Liver (tissue), 9 donors: ENCODE measurements around the gene SIGLEC7. TPM values are rescaled to one million over a fixed set of nuclear protein-coding genes. Genes with fewer than 3 reads are reported as not detected.
A peak's percentile ranks its signal among the peaks of the same experiment; 100 is the strongest.

Experiments
- DNase-seq: peaks from one replicate; pipeline ENCODE4 v3.0.0-alpha.2; 2017; ENCODE audit warnings: low spot score
- H3K27ac ChIP-seq, 2 donors: one replicate each; pipeline ENCODE4 v1.7.0; 2013; ENCODE audit warnings: inconsistent platforms in 2 of 2, low read length in 2 of 2, control low read depth in 1 of 2, low read depth in 1 of 2, mild to moderate bottlenecking in 1 of 2
- H3K27me3 ChIP-seq, 4 donors: one replicate each; pipeline versions ENCODE4 v1.6.1 to v1.7.0; 2013; ENCODE audit warnings: low read length in 3 of 4, inconsistent platforms in 1 of 4, mild to moderate bottlenecking in 1 of 4, moderate library complexity in 1 of 4; ENCODE audit not compliant: control insufficient read depth in 4 of 4, insufficient read depth in 4 of 4
- H3K36me3 ChIP-seq, 4 donors: one replicate each; pipeline versions ENCODE4 v1.6.1 to v1.7.0; 2013; ENCODE audit warnings: low read length in 3 of 4, mild to moderate bottlenecking in 3 of 4, low read depth in 1 of 4, moderate library complexity in 1 of 4; ENCODE audit not compliant: control insufficient read depth in 4 of 4, insufficient read depth in 3 of 4
- H3K4me1 ChIP-seq, 4 donors: one replicate each; pipeline versions ENCODE4 v1.6.1 to v1.7.0; 2013; ENCODE audit warnings: low read length in 3 of 4, mild to moderate bottlenecking in 3 of 4, moderate library complexity in 1 of 4; ENCODE audit not compliant: control insufficient read depth in 4 of 4, insufficient read depth in 4 of 4
- H3K4me3 ChIP-seq, 3 donors: one replicate each; pipeline versions ENCODE4 v1.6.1 to v1.7.0; 2013; ENCODE audit warnings: low read length in 3 of 3, control low read depth in 1 of 3, low read depth in 1 of 3, mild to moderate bottlenecking in 1 of 3
- H3K9ac ChIP-seq, 2 donors: one replicate each; pipeline ENCODE4 v1.7.0; 2013; ENCODE audit warnings: low read length in 2 of 2, mild to moderate bottlenecking in 2 of 2, moderate library complexity in 2 of 2, control low read depth in 1 of 2, low read depth in 1 of 2
- H3K9me3 ChIP-seq, 4 donors: one replicate each; pipeline versions ENCODE4 v1.6.1 to v1.7.0; 2013; ENCODE audit warnings: low read length in 3 of 4; ENCODE audit not compliant: control insufficient read depth in 4 of 4
- EGR1 ChIP-seq, 2 donors: IDR thresholded peaks; 2 replicates each; pipeline ENCODE4 v1.6.1; 2016 to 2018; ENCODE audit warnings: antibody characterized with exemption in 2 of 2, low read depth in 2 of 2
- FOXA1 ChIP-seq: IDR thresholded peaks from 2 replicates; pipeline ENCODE4 v1.6.1; 2016; ENCODE audit warnings: antibody characterized with exemption
- GABPA ChIP-seq, 2 donors: IDR thresholded peaks in 1 of 2; conservative IDR thresholded peaks in 1 of 2; 2 replicates each; pipeline ENCODE4 v1.6.1; 2016; ENCODE audit warnings: antibody characterized with exemption in 2 of 2, mild to moderate bottlenecking in 1 of 2, moderate library complexity in 1 of 2
- HNF4A ChIP-seq, 2 donors: conservative IDR thresholded peaks; 2 replicates each; pipeline ENCODE4 v1.6.1; 2016; ENCODE audit warnings: antibody characterized with exemption in 2 of 2, mild to moderate bottlenecking in 2 of 2
- HNF4G ChIP-seq: IDR thresholded peaks from 2 replicates; pipeline ENCODE4 v1.6.1; 2016; ENCODE audit warnings: antibody characterized with exemption
- NR2F2 ChIP-seq: IDR thresholded peaks from 2 replicates; pipeline ENCODE4 v1.6.1; 2016; ENCODE audit warnings: antibody characterized with exemption
- TAF1 ChIP-seq: conservative IDR thresholded peaks from 2 replicates; pipeline ENCODE4 v1.6.1; 2016; ENCODE audit warnings: antibody characterized with exemption, mild to moderate bottlenecking
- YY1 ChIP-seq: IDR thresholded peaks from 2 replicates; pipeline ENCODE4 v1.6.1; 2016; ENCODE audit warnings: antibody characterized with exemption, mild to moderate bottlenecking
- WGBS: extraction: QIAGEN DNeasy Blood & Tissue Kit; methylation state at CpG from one replicate; pipeline ENCODE4 v1.1.7; 2013; 5-methylcytosine and 5-hydroxymethylcytosine counted together
- polyA plus RNA-seq, 2 donors: library from polyadenylated mRNA; stranded (reverse) in 1 of 2; unstranded in 1 of 2; fragments of 200-250 nt in 1 of 2; fragments of >200 nt in 1 of 2; fragmentation: Nextera tagmentation in 1 of 2; extraction: Ambion mirVana in 1 of 2; gene quantifications; one replicate each; pipeline versions ENCODE4 v1.2.1 to v1.2.3, GENCODE V29; 2013 to 2015
- total RNA-seq, 2 donors: library from RNA; depleted of rRNA; stranded (reverse); fragments of >200 nt; gene quantifications; one replicate each; pipeline ENCODE4 v1.2.3, GENCODE V29; 2014
- TF ChIP-seq, protein P1 (sequence below): IDR thresholded peaks from 2 replicates; pipeline ENCODE4 v1.6.1; 2016; ENCODE audit warnings: antibody characterized with exemption
- TF ChIP-seq, protein P2 (sequence below): IDR thresholded peaks from 2 replicates; pipeline ENCODE4 v1.6.1; 2016; ENCODE audit warnings: antibody characterized with exemption, mild to moderate bottlenecking
- TF ChIP-seq, protein P3 (sequence below): IDR thresholded peaks from 2 replicates; pipeline ENCODE4 v1.6.1; 2016; ENCODE audit warnings: antibody characterized with exemption
- TF ChIP-seq, protein P4 (sequence below): IDR thresholded peaks from 2 replicates; pipeline ENCODE4 v1.6.1; 2016; ENCODE audit warnings: antibody characterized with exemption
- TF ChIP-seq, protein P5 (sequence below): fragments of 150-350 bp; IDR thresholded peaks from 2 replicates; pipeline ENCODE4 v1.5.1; 2017; ENCODE audit warnings: improper control_type of control experiment, low read depth, low read length; ENCODE audit not compliant: missing input control
- donor health status: healthy.
- donor health status: healthy.
- donor health status: healthy.
- donor health status: healthy.
- donor health status: healthy.

SIGLEC7 gene
- total and polyA plus RNA-seq, 4 donors, result 2.7 to 4.8 (median 3.9) TPM

DNA sequence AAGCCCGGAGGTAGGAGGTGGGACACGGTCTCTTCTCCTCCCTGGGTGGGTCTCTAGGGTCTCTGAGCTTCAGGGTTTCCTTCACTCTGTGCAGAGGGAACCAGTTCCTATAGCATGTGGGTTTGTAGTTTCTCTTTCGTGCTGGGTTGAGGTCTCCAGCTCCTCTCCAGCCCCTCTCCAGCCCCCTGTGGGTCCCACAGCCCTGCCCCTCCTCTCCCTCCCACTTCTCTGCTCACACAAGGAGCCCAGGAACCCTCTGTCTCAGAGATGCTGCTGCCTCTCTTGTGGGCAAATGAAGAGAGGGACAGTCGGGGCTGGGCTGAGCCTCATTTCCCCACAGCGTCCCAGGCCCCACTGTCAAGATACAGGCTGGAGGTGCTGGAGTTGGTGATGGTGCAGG lies 1.4 kb downstream of the SIGLEC7 start:
- no peaks in the 10 kb centered on the region for H3K27me3 ChIP-seq
- no peaks in the 10 kb centered on the region for H3K9me3 ChIP-seq
- TF ChIP-seq YY1, result no peak
- TF ChIP-seq, protein P1, sequence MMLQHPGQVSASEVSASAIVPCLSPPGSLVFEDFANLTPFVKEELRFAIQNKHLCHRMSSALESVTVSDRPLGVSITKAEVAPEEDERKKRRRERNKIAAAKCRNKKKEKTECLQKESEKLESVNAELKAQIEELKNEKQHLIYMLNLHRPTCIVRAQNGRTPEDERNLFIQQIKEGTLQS, result no peak
- TF ChIP-seq, protein P2, sequence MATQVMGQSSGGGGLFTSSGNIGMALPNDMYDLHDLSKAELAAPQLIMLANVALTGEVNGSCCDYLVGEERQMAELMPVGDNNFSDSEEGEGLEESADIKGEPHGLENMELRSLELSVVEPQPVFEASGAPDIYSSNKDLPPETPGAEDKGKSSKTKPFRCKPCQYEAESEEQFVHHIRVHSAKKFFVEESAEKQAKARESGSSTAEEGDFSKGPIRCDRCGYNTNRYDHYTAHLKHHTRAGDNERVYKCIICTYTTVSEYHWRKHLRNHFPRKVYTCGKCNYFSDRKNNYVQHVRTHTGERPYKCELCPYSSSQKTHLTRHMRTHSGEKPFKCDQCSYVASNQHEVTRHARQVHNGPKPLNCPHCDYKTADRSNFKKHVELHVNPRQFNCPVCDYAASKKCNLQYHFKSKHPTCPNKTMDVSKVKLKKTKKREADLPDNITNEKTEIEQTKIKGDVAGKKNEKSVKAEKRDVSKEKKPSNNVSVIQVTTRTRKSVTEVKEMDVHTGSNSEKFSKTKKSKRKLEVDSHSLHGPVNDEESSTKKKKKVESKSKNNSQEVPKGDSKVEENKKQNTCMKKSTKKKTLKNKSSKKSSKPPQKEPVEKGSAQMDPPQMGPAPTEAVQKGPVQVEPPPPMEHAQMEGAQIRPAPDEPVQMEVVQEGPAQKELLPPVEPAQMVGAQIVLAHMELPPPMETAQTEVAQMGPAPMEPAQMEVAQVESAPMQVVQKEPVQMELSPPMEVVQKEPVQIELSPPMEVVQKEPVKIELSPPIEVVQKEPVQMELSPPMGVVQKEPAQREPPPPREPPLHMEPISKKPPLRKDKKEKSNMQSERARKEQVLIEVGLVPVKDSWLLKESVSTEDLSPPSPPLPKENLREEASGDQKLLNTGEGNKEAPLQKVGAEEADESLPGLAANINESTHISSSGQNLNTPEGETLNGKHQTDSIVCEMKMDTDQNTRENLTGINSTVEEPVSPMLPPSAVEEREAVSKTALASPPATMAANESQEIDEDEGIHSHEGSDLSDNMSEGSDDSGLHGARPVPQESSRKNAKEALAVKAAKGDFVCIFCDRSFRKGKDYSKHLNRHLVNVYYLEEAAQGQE, result no peak
- TF ChIP-seq HNF4G, result no peak
- TF ChIP-seq, protein P3, sequence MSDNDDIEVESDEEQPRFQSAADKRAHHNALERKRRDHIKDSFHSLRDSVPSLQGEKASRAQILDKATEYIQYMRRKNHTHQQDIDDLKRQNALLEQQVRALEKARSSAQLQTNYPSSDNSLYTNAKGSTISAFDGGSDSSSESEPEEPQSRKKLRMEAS, result no peak
- no peak for TF ChIP-seq HNF4A (conservative IDR thresholded peaks at IDR 0.05)
- H3K4me1 ChIP-seq, result no peaks in the 10 kb centered on the region
- H3K36me3 ChIP-seq, result no peaks in the 10 kb centered on the region
- DNase-seq, result no peak
- H3K9ac ChIP-seq, result no peak overlapping the region
- peak overlapping the region; percentile 16 to 25 for H3K27ac ChIP-seq
- H3K4me3 ChIP-seq, result peak overlapping the region in 1 of 3 donors; percentile 8
- WGBS, result 72% methylated on average over 5 of the region's 5 CpGs

DNA sequence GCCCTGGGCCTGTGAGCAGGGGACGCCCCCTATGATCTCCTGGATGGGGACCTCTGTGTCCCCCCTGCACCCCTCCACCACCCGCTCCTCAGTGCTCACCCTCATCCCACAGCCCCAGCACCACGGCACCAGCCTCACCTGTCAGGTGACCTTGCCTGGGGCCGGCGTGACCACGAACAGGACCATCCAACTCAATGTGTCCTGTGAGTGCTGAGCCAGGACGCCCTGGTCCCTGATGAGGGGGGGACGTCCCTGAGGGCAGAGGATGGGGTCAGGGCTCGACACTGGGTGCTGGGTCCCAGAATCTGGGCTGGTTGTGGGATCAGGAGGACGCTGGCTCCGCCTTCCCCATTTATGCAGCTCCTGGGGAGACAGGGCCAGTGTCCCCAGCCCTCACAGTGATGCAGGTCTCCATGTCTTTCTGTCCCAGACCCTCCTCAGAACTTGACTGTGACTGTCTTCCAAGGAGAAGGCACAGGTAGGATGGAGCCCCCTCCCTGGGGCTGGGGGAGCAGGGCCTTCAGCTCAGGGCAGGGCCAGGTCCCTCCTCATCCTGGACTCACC lies 2.5 kb downstream of the SIGLEC7 start:
- Histone ChIP-seq H3K4me3 (no peak overlapping the region), H3K27ac (peak overlapping the region in 1 of 2 donors; percentile 2), H3K36me3 (no peaks in the 10 kb centered on the region), H3K27me3 (no peaks in the 10 kb centered on the region), H3K9me3 (no peaks in the 10 kb centered on the region), H3K9ac (no peak overlapping the region), H3K4me1 (no peaks in the 10 kb centered on the region)
- 65% methylated on average over 11 of the region's 11 CpGs for WGBS
- DNase-seq, result no peak
- TF ChIP-seq TAF1, result no peak

DNA sequence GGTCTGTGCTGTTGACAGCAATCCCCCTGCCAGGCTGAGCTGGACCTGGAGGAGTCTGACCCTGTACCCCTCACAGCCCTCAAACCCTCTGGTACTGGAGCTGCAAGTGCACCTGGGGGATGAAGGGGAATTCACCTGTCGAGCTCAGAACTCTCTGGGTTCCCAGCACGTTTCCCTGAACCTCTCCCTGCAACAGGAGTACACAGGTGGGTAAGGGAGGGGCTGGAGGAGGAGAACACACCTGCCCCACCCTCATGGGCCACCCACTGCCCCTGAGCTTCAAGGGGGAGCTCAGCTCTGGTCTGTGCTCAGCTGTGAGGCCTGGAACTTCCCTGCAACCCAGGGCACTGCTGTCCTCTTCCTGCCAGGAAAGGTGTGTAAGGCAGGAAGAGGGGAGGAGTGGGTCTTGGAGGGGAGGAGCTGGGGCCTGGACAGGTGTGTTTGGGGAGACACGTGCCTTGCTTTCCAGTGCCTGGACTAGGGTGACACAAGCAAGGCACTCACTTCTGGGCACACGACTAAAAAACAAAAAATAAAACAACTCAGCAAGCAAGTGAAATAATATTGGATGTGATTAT lies 3.9 kb downstream of the SIGLEC7 start:
- no peak for DNase-seq
- Histone ChIP-seq H3K27me3 (no peaks in the 10 kb centered on the region), H3K4me3 (no peak overlapping the region), H3K27ac (no peak overlapping the region), H3K4me1 (no peaks in the 10 kb centered on the region), H3K36me3 (no peaks in the 10 kb centered on the region), H3K9me3 (no peaks in the 10 kb centered on the region), H3K9ac (no peak overlapping the region)
- 63% methylated on average over 4 of the region's 4 CpGs for WGBS
- TF ChIP-seq, protein P1, result no peak
- TF ChIP-seq YY1, result no peak
- TF ChIP-seq EGR1 (IDR thresholded peaks at IDR 0.05; ENCODE audit: low read depth in 2 of 2), result no peak
- TF ChIP-seq, protein P2, result no peak
- TF ChIP-seq, protein P4, sequence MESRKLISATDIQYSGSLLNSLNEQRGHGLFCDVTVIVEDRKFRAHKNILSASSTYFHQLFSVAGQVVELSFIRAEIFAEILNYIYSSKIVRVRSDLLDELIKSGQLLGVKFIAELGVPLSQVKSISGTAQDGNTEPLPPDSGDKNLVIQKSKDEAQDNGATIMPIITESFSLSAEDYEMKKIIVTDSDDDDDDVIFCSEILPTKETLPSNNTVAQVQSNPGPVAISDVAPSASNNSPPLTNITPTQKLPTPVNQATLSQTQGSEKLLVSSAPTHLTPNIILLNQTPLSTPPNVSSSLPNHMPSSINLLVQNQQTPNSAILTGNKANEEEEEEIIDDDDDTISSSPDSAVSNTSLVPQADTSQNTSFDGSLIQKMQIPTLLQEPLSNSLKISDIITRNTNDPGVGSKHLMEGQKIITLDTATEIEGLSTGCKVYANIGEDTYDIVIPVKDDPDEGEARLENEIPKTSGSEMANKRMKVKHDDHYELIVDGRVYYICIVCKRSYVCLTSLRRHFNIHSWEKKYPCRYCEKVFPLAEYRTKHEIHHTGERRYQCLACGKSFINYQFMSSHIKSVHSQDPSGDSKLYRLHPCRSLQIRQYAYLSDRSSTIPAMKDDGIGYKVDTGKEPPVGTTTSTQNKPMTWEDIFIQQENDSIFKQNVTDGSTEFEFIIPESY, result no peak
- TF ChIP-seq TAF1, result no peak
- TF ChIP-seq HNF4G, result no peak
- no peak for TF ChIP-seq FOXA1
- TF ChIP-seq GABPA (IDR thresholded peaks at IDR 0.05 in 1 of 2, conservative IDR thresholded peaks at IDR 0.05 in 1 of 2), result no peak
- TF ChIP-seq, protein P5, sequence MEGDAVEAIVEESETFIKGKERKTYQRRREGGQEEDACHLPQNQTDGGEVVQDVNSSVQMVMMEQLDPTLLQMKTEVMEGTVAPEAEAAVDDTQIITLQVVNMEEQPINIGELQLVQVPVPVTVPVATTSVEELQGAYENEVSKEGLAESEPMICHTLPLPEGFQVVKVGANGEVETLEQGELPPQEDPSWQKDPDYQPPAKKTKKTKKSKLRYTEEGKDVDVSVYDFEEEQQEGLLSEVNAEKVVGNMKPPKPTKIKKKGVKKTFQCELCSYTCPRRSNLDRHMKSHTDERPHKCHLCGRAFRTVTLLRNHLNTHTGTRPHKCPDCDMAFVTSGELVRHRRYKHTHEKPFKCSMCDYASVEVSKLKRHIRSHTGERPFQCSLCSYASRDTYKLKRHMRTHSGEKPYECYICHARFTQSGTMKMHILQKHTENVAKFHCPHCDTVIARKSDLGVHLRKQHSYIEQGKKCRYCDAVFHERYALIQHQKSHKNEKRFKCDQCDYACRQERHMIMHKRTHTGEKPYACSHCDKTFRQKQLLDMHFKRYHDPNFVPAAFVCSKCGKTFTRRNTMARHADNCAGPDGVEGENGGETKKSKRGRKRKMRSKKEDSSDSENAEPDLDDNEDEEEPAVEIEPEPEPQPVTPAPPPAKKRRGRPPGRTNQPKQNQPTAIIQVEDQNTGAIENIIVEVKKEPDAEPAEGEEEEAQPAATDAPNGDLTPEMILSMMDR, result no peak
- TF ChIP-seq, protein P3, result no peak
- no peak for TF ChIP-seq HNF4A (conservative IDR thresholded peaks at IDR 0.05)
- TF ChIP-seq NR2F2, result no peak
